GM18508 (cell line): Measurements from ENCODE around the gene OPTN.
"Not testable (repeated sequence)": the region's sequence is repeated elsewhere in the genome, so short reads cannot be mapped to it uniquely, and the experiment has no call there.

Experiments used
- ATAC-seq: cut with Tn5 transposase; IDR thresholded peaks from one replicate; pipeline ENCODE4 v1.9.1; 2021; ENCODE audit warnings: moderate number of reproducible peaks; ENCODE audit not compliant: insufficient read depth, unreplicated experiment

OPTN gene

GRCh38 chr10:13099666-13100348, at the start of gene OPTN:
OPTN (plus strand) TSS chr10:13100163; CDS start chr10:13109123, 8,960 bp downstream.
- peak; percentile 33 for ATAC-seq

- ATAC-seq = no peak
Measured at GRCh38 chr10:13051126-13051694, 48.8 kb upstream of the OPTN start.

- ATAC-seq = not testable (repeated sequence)
Measured at GRCh38 chr10:13053208-13053607, 46.8 kb upstream of the OPTN start.

GRCh38 chr10:13053794-13054462, 46.0 kb upstream of the OPTN start:
- ATAC-seq = no peak

- no peak for ATAC-seq
Measured at GRCh38 chr10:13054844-13055243, 45.1 kb upstream of the OPTN start.

- ATAC-seq = no peak
Measured at GRCh38 chr10:13056456-13057077, 43.4 kb upstream of the OPTN start.

GRCh38 chr10:13062803-13063202, 37.2 kb upstream of the OPTN start:
- no peak for ATAC-seq

GRCh38 chr10:13066527-13066926, 33.4 kb upstream of the OPTN start:
- ATAC-seq = no peak

GRCh38 chr10:13067431-13067830, 32.5 kb upstream of the OPTN start:
- no peak for ATAC-seq

GRCh38 chr10:13068071-13068470, 31.9 kb upstream of the OPTN start:
- ATAC-seq = no peak

- ATAC-seq = no peak
Measured at GRCh38 chr10:13068484-13068883, 31.5 kb upstream of the OPTN start.

- ATAC-seq = no peak
Measured at GRCh38 chr10:13072339-13072738, 27.6 kb upstream of the OPTN start.

GRCh38 chr10:13074563-13075451, 25.2 kb upstream of the OPTN start:
- ATAC-seq = no peak

GRCh38 chr10:13078912-13079775, 20.8 kb upstream of the OPTN start:
- no peak for ATAC-seq

- no peak for ATAC-seq
Measured at GRCh38 chr10:13079776-13080050, 20.2 kb upstream of the OPTN start.

GRCh38 chr10:13080643-13081042, 19.3 kb upstream of the OPTN start:
- no peak for ATAC-seq

- ATAC-seq = not testable (repeated sequence)
Measured at GRCh38 chr10:13083700-13084099, 16.3 kb upstream of the OPTN start.

GRCh38 chr10:13086056-13086455, 13.9 kb upstream of the OPTN start:
- no peak for ATAC-seq

GRCh38 chr10:13087601-13087985, 12.4 kb upstream of the OPTN start:
- ATAC-seq = no peak
